Activated T-cell treated with anti-CD3 and anti-CD28 coated beads, Interleukin-2, amount 50 U/mL, for 48 hours (primary cell): ENCODE results near the gene RPL29.

Experiments
- DNase-seq, 2 experiments: peaks; one replicate each; pipeline ENCODE4 v3.0.0-alpha.2; 2020

RPL29 gene

DNA sequence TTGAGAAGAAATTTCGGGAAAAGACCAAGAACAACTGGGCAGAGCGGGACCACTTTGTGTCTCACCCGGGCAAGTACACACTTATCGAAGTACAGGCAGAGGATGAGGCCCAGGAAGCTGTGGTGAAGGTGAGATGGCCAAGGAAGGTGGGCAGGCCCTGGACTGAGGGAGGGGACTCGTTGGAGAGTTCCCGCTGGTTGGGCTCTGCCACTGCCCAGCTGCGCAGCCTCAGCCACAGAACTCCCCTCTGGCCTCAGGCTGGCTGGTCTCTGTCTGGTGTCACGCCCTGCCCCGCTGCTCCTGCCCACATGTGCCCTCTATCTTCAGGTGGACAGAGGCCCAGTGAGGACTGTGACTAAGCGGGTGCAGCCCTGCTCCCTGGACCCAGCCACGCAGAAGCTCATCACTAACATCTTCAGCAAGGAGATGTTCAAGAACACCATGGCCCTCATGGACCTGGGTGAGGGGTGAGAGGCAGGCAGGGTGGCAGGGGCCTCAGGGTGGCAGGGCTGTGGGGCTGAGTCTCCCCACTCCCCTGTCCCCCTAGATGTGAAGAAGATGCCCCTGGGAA lies 51.2 kb downstream of the RPL29 start:
- no peak for DNase-seq
